IPS-20b (cell line): ENCODE data around the gene ABI3BP.

Experiments
- H3K27ac ChIP-seq: one replicate; pipeline ENCODE4 v1.5.1; 2013; ENCODE audit warnings: low read length
- H3K27me3 ChIP-seq: 2 replicates; pipeline ENCODE4 v1.6.1; 2013; ENCODE audit warnings: mild to moderate bottlenecking, low read length, inconsistent platforms; ENCODE audit not compliant: insufficient read depth
- H3K36me3 ChIP-seq: 2 replicates; pipeline ENCODE4 v1.6.1; 2013; ENCODE audit warnings: low read depth, mild to moderate bottlenecking, inconsistent platforms, low read length, moderate library complexity; ENCODE audit not compliant: insufficient read depth
- H3K4me1 ChIP-seq: 2 replicates; pipeline ENCODE4 v1.6.1; 2013; ENCODE audit warnings: mild to moderate bottlenecking, control low read depth, inconsistent platforms, low read length, moderate library complexity; ENCODE audit not compliant: insufficient read depth
- H3K4me3 ChIP-seq: 2 replicates; pipeline ENCODE4 v1.5.1; 2013; ENCODE audit warnings: mild to moderate bottlenecking, low read length, inconsistent platforms
- H3K9ac ChIP-seq: 2 replicates; pipeline ENCODE4 v1.6.1; 2013; ENCODE audit warnings: low read depth, mild to moderate bottlenecking, inconsistent platforms, low read length, moderate library complexity
- H3K9me3 ChIP-seq: 2 replicates; pipeline ENCODE4 v1.6.1; 2013; ENCODE audit warnings: mild to moderate bottlenecking, low read depth, low read length, inconsistent platforms; ENCODE audit not compliant: insufficient read depth

The ABI3BP gene

GRCh38 chr3:100850701-100851100, 142.5 kb downstream of the ABI3BP start:
- H3K9me3 ChIP-seq = no peaks in the 10 kb centered on the region

DNA sequence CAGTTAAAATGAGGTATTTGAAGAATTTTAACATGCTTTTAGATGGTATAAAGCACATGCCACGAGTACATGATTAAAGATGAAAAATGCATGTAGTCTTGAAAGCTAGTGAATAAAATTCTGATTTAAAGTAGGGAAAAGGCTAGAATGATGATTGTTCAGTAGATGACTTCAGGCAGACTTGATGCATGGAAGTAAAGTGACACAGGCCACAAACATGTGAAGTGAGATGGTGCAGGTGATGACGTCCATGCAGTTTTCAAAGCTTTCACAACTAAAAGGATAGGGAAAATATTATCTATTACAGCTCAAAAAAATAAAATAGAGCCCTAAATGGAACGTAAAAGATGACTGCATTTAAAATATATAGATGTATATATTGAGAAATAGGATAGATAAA, 143.1 kb downstream of the ABI3BP start:
- Histone ChIP-seq H3K27ac (no peak overlapping the region), H3K4me3 (no peak overlapping the region), H3K36me3 (no peaks in the 10 kb centered on the region), H3K27me3 (no peaks in the 10 kb centered on the region), H3K9me3 (no peaks in the 10 kb centered on the region), H3K9ac (no peak overlapping the region), H3K4me1 (no peaks in the 10 kb centered on the region)

More at GRCh38 chr3:100850701-100851100, 142.5 kb downstream of the ABI3BP start:
- Histone ChIP-seq H3K27me3 (no peaks in the 10 kb centered on the region), H3K27ac (no peak overlapping the region), H3K9ac (no peak overlapping the region), H3K36me3 (no peaks in the 10 kb centered on the region), H3K4me1 (no peaks in the 10 kb centered on the region), H3K4me3 (no peak overlapping the region)

DNA sequence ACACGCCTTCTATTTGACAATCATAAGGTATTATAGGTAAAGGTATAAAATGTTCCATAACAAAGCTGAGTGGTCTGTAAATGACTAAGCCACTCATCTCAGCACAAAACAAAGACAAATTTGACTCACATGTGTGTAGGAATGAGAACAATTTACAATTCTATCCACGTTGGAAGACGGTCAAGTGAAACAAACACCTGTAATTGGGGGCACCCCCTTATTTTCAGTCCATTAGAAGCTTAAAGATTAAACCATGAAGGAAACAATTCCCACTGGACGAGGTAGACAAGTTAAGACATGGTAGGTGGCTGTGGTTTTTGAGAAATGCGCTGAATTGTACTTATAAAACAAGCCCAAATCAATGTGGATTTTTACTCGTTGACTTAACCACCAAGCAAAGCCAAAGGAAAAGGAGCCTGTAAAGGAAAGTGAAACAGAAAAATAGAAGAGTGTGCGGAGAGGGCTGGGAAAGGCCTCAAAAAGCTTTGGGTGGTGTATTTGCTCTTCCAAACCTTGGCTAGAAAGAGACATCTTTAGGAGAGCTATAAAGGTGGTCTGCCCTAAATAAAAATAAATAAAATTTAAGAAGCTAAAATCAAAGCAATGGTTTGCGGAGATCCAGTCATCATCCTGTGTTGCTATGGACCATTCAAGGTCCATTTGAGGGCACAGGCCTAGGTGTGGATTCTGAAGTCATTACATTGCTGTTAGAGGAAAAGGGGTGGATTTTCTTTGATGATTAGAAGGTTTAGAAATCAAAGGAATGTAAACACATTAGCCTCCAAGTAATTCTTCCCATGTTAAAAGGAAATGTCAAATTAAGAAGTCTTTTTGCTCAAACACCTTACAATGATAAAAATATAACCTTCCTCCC, 148.9 kb downstream of the ABI3BP start:
- no peaks in the 10 kb centered on the region for H3K9me3 ChIP-seq
- H3K4me1 ChIP-seq = no peaks in the 10 kb centered on the region
- H3K9ac ChIP-seq = no peak overlapping the region
- no peak overlapping the region for H3K27ac ChIP-seq
- no peaks in the 10 kb centered on the region for H3K36me3 ChIP-seq
- no peaks in the 10 kb centered on the region for H3K27me3 ChIP-seq
- H3K4me3 ChIP-seq = no peak overlapping the region

DNA sequence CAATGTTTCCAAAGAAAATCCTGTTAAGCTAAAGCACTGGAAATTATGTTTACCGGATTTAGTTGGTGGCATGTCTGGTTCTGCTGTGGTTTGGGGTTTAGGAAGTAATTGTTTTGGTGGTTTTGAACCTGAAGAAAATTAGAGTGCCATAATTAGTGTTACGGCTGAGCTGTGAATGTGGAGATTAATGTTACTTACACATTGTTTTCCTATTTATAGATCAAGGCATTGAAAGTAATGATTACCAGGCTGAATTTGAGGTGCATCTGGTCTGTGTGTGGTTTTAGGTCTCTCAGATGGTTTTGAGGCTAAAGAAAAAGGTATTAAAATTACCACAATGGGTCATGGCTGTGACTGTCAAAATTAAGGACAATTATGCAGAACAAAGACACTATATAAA, 155.1 kb downstream of the ABI3BP start:
- Histone ChIP-seq H3K27ac (no peak overlapping the region), H3K36me3 (no peaks in the 10 kb centered on the region), H3K4me3 (no peak overlapping the region), H3K27me3 (no peaks in the 10 kb centered on the region), H3K9me3 (no peaks in the 10 kb centered on the region), H3K4me1 (no peaks in the 10 kb centered on the region), H3K9ac (no peak overlapping the region)

GRCh38 chr3:100836661-100837060, 156.6 kb downstream of the ABI3BP start:
- H3K4me1 ChIP-seq = no peaks in the 10 kb centered on the region
- H3K4me3 ChIP-seq = no peak overlapping the region
- no peaks in the 10 kb centered on the region for H3K27me3 ChIP-seq
- no peaks in the 10 kb centered on the region for H3K9me3 ChIP-seq
- no peak overlapping the region for H3K27ac ChIP-seq
- H3K9ac ChIP-seq = no peak overlapping the region
- H3K36me3 ChIP-seq = no peaks in the 10 kb centered on the region

- no peaks in the 10 kb centered on the region for H3K9me3 ChIP-seq
Measured at GRCh38 chr3:100834332-100834731, 158.9 kb downstream of the ABI3BP start.

GRCh38 chr3:100833483-100833882, 159.7 kb downstream of the ABI3BP start:
- Histone ChIP-seq H3K27me3 (no peaks in the 10 kb centered on the region), H3K4me1 (no peaks in the 10 kb centered on the region), H3K9me3 (no peaks in the 10 kb centered on the region), H3K4me3 (no peak overlapping the region), H3K36me3 (no peaks in the 10 kb centered on the region), H3K27ac (no peak overlapping the region), H3K9ac (no peak overlapping the region)

More at GRCh38 chr3:100834332-100834731, 158.9 kb downstream of the ABI3BP start:
- no peak overlapping the region for H3K9ac ChIP-seq
- no peaks in the 10 kb centered on the region for H3K36me3 ChIP-seq
- H3K4me3 ChIP-seq = no peak overlapping the region
- H3K4me1 ChIP-seq = no peaks in the 10 kb centered on the region
- no peaks in the 10 kb centered on the region for H3K27me3 ChIP-seq
- no peak overlapping the region for H3K27ac ChIP-seq

DNA sequence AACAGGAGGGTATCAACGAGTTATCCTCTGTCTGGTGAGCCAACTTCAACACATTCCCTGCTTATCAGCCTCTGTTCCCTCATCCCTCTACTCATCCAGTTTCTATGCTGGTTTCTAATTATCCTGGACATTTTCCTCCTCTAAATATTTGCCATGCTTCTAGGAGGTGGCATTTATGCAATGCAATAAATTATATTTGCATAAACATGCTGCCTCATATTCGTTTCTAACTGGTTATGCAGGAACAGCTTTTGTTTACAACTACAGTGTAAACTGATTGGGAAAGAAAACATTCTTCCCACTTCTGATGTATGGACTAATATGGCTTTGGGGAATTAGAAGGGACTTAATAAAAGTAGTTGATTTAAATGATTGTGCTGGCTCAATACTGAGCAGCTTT, 161.6 kb downstream of the ABI3BP start:
- H3K27me3 ChIP-seq = no peaks in the 10 kb centered on the region

DNA sequence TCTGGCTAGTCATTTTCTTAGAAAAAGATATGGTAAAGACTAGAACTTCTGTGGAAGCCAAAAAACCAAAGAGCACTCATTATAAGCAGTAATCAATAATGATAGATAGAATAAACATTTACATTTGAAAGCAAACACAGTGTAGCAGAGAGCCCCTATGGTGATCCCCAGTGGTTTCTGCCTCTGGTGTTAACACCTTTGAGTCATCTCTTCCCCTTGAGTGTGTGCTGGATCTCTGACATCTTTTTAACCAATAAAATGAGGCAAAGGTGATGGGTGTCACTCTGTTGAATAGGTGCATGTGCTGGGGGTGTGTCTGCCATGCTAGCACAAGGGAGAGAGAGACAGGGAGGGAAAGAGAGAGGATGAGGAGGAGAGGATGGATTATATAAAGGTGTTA, 162.3 kb downstream of the ABI3BP start:
- Histone ChIP-seq H3K27me3 (no peaks in the 10 kb centered on the region), H3K36me3 (no peaks in the 10 kb centered on the region), H3K9me3 (no peaks in the 10 kb centered on the region), H3K9ac (no peak overlapping the region), H3K4me1 (no peaks in the 10 kb centered on the region), H3K4me3 (no peak overlapping the region), H3K27ac (no peak overlapping the region)

More for the DNA sequence above, 161.6 kb downstream of the ABI3BP start:
- no peak overlapping the region for H3K27ac ChIP-seq
- H3K4me3 ChIP-seq = no peak overlapping the region
- H3K9me3 ChIP-seq = no peaks in the 10 kb centered on the region
- H3K4me1 ChIP-seq = no peaks in the 10 kb centered on the region
- no peaks in the 10 kb centered on the region for H3K36me3 ChIP-seq
- no peak overlapping the region for H3K9ac ChIP-seq

DNA sequence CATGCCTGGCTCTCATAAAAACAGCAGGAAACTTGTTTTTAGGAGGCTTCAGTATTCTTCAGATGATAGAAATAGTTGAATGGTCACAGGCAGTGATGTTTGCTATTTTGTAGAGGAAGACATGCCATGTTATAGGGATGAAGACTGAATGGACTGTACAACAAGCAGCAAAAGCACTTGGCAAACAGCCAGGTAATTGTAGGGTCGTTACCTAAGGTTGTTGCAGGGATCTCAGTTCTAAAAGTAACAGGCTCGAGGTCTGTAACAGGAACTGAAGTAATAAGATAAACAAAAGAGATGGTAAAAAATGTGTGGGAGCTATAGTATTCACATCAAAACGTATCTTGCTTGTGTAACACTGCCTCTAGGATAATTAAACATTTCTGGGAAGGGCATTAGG, 167.6 kb downstream of the ABI3BP start:
- Histone ChIP-seq H3K9ac (no peak overlapping the region), H3K27me3 (no peaks in the 10 kb centered on the region), H3K36me3 (no peaks in the 10 kb centered on the region), H3K27ac (no peak overlapping the region), H3K4me1 (no peaks in the 10 kb centered on the region), H3K9me3 (no peaks in the 10 kb centered on the region), H3K4me3 (no peak overlapping the region)

GRCh38 chr3:100815583-100815982, 177.6 kb downstream of the ABI3BP start:
- Histone ChIP-seq H3K27me3 (no peaks in the 10 kb centered on the region; the same call in 1 of the 2 replicates), H3K9ac (no peak overlapping the region), H3K9me3 (no peaks in the 10 kb centered on the region), H3K27ac (no peak overlapping the region), H3K4me1 (no peaks in the 10 kb centered on the region), H3K36me3 (no peaks in the 10 kb centered on the region), H3K4me3 (no peak overlapping the region)

GRCh38 chr3:100813828-100814227, 179.4 kb downstream of the ABI3BP start:
- Histone ChIP-seq H3K9me3 (no peaks in the 10 kb centered on the region), H3K36me3 (no peaks in the 10 kb centered on the region), H3K27me3 (no peaks in the 10 kb centered on the region; the same call in 1 of the 2 replicates), H3K27ac (no peak overlapping the region), H3K4me3 (no peak overlapping the region), H3K9ac (no peak overlapping the region), H3K4me1 (no peaks in the 10 kb centered on the region)
